Activated naive CD4-positive, alpha-beta T cell treated with anti-CD3 and anti-CD28 coated beads, Interleukin-2, amount 50 U/mL, for 16 hours (primary cell): ENCODE results near the gene RNF125.
"Not testable (repeated sequence)": the region's sequence is repeated elsewhere in the genome, so short reads cannot be mapped to it uniquely, and the experiment has no call there.

Experiments
- DNase-seq: peaks from one replicate; pipeline ENCODE4 v3.0.0-alpha.2; 2020

The RNF125 gene

DNA sequence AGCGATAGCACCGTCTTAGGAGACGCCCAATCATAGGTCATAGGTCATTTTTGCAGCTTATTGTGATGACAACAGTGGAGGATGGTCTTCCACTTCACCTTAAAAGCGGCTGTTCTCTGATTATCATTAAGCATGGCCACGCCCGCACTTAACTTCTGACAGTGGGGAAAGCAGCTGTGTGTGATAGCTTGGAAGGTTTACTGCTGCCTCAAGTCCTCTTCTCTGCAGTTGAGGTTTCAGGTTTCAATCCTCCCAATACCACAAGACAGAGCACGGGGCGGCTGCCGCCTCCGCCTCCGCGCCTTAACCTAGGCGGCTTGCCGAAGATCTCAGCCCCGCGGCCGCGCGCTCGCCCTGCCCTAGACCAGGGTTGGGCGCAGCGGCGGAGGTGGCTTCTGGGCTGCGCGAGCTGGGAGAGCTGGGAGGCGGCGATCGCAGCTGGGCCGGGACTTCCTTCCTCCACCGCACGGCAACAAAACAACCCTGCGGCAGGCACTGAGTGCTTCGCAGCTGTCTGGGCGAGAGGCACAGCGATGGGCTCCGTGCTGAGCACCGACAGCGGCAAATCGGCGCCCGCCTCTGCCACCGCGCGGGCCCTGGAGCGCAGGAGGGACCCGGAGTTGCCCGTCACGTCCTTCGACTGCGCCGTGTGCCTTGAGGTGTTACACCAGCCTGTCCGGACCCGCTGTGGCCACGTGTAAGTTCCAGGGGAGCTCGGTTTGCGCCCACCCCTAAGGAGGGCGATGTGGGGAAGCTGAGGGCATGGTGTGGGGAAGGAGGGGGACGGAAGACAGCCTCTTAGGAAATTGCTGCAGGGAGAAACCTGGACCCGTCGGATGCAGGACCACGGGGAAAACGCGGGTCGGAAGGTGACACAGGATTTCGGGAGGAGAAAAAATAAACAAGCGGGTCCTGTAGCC is at the start of gene RNF125:
RNF125 (plus strand) TSS at position 495 of the 920 bp plus-strand sequence; CDS start at position 534, 39 bp downstream.
- peak; percentile 83 for DNase-seq

- DNase-seq: no peak
These were observed 48.0 kb upstream of the RNF125 start for GRCh38 chr18:31970617-31971016.

GRCh38 chr18:31973929-31974546 is 44.6 kb upstream of the RNF125 start:
- no peak for DNase-seq

DNA sequence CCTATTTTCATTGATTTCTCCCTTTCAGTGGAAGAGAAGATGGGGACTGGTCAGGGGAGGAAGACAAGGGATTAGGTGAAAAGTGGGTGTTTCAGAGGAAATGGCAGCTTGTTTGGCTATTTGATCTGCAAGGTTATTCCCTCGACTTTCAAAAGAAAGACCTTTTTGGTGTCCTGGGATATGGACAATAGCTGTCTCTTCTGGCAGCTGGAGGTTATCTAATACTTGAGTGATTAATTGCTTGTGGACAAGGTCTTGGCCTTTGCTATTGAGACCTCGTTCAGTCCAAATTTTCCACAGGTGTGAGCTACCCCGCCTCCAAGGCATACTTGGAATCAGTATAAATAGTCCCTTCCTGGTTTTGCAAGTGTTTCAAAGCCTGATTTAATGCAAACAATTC is 42.4 kb upstream of the RNF125 start:
- DNase-seq: no peak

DNA sequence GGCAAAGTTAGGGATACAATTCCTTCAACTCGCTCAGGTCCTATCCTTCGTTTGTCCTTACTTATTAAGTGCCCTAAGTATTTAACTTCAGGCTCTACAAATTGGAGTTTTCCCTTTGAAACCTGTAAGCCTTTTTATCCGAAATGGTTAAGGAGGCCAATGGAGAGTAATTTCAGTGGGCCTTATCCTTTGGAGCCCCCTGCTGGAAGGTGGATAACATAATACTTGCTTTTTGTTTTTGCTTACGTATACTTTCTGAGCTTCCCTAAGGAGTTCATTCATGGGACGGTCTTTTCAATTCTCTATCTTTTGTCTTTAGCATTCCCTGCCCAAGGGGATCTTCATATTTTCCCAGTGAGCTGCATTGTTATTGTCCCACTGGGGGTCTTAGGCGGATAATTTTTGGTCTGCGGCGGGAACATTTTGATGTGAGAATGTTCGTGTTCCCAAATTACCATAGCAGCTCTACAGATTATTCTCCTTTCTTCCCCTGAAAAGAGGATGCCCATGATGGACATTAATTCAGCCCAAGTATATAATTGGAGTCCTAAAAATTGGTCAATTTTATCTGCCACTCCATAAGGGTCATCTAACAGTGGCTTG is 41.3 kb upstream of the RNF125 start:
- no peak for DNase-seq

- no peak for DNase-seq
These were observed 40.0 kb upstream of the RNF125 start for GRCh38 chr18:31978616-31979015.

GRCh38 chr18:31979714-31980113 is 38.9 kb upstream of the RNF125 start:
- DNase-seq: no peak

DNA sequence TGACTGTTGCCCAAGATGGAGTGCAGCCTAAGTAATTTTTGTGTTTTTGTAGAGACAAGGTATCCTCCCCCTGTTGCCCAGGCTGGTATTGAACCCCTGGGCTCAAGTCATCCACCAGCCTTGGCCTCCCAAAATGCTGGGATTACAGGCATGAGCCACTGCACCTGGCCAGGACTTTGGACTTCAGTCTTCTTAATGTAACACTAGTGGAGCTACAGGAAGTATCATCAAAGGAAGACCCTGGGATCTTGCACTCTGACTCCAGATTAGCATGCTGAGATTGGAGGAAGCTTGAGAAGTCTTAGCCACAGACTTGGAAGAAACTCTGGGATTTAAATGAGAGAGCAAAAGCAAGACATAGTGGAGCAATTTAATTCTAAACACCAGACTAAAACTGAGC is 37.8 kb upstream of the RNF125 start:
- DNase-seq: no peak

- DNase-seq: no peak
These were observed 35.6 kb upstream of the RNF125 start for GRCh38 chr18:31983020-31983419.

GRCh38 chr18:31983976-31984375 is 34.6 kb upstream of the RNF125 start:
- DNase-seq: no peak

GRCh38 chr18:31990823-31991222 is 27.8 kb upstream of the RNF125 start:
- no peak for DNase-seq

- DNase-seq: no peak
These were observed 22.6 kb upstream of the RNF125 start for GRCh38 chr18:31996007-31996406.

GRCh38 chr18:31998880-31999412 is 19.7 kb upstream of the RNF125 start:
- DNase-seq: no peak

- DNase-seq: not testable (repeated sequence)
These were observed 17.5 kb upstream of the RNF125 start for GRCh38 chr18:32001141-32001540.

- DNase-seq: not testable (repeated sequence)
These were observed 14.8 kb upstream of the RNF125 start for GRCh38 chr18:32003822-32004221.

DNA sequence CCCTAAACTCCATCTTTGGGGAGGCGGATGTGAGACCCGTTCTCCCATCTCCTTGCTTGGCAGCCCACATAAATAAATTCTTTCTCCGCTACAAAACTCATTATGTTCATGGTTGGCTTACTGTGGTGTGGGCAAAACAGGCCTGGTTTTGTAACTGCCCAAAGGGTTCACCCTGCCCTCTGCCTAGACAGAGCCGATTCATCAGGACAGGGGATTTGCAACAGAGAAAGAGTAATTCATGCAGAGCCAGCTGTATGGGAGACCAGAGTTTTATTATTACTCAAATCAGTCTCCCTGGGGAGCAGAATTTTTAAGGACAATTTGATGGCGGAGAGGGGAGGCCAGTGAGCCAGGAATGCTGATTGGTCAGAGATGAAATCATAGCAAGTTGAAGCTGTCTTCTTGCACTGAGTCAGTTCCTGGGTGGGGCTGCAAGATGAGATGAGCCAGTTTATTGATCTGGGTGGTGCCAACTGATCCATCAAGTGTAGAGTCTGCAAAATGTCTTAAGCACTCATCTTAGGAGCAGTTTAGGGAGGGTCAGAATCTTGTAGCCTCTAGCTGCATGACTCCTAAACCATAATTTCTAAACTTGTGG is 8.4 kb upstream of the RNF125 start:
- DNase-seq: no peak

- DNase-seq: no peak
These were observed 7.4 kb upstream of the RNF125 start for GRCh38 chr18:32011193-32011592.

GRCh38 chr18:32019251-32019948 is 775 bp downstream of the RNF125 start:
- DNase-seq: peak; percentile 43

GRCh38 chr18:32019949-32020625 is 1.5 kb downstream of the RNF125 start:
- peak; percentile 37 for DNase-seq

DNA sequence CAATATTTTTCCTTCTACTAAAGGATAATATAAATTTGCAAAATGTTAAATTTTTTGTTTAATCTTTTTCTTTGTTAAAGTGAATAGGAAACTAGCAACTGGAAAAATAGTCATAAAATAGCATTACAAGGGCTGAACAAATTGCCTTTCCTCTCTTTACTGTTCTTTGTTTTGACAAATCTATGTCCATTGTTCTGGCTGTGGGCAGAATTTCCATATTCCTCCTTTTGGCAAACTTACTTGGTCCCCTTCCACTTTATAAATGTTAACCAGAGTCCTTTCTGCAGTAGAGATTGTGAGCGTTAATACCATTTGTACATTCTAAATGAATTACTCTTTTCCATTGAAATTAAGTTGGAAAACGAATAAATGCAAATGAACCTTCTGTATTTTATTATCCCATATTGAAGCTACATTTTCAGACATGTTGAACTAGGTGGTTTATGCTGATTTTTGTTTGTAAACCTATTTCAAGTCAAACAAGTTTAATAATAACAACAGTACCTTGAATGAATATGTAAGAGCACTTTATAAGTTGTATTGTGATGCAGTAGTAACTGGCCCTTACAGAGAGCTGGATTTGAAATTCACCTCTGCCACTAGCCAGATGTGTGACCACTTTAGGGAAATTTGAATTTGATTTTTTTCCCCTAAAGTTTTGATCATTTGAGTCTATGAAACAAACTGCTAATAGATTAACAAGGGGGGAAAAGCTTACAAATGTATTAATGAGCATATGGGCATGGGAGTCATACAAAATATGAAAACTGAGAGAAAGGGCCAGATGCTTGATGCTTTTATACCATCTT is 3.3 kb downstream of the RNF125 start:
- no peak for DNase-seq

DNA sequence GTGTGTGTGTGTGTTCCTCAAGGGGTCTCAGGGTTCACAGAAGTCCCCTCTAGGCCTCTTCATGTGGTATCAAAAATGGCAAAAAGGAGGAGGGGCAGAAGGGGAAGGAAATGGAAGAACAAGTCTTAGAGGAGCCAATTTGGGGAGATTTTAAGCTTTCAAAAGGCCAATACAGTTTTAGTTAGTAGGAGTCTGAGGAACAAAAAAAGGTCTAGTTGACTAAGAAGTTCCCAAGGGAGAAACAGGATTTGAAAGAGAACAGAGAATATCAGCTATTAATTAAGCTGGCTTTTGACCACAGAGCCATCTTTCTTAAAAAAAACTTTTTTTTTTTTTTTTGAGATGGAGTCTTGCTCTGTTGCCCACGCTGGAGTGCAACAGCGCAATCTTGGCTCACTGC is 7.1 kb downstream of the RNF125 start:
- no peak for DNase-seq
